Panc1 (cell line): ENCODE data around the gene MEGF9.

Source experiments
- POLR2AphosphoS5 ChIP-seq: IDR thresholded peaks from 2 replicates; pipeline ENCODE4 v1.6.1; 2012; ENCODE audit warnings: mild to moderate bottlenecking, low read depth, low read length, moderate library complexity
- TCF7L2 ChIP-seq: IDR thresholded peaks from 2 replicates; pipeline ENCODE4 v1.6.1; 2011; ENCODE audit warnings: mild to moderate bottlenecking, low read depth, low read length, inconsistent platforms
- TF ChIP-seq, protein P1 (sequence below): fragments of 450-650 bp; IDR thresholded peaks from 2 replicates; pipeline ENCODE4 v1.5.1; 2017; ENCODE audit warnings: mild to moderate bottlenecking
- TF ChIP-seq, protein P2 (sequence below), 2 experiments: IDR thresholded peaks; 2 replicates each; pipeline ENCODE4 v1.6.1; 2011 to 2012; ENCODE audit warnings: low read depth in 2 of 2, control low read depth in 1 of 2, low read length in 1 of 2, mild to moderate bottlenecking in 1 of 2, moderate library complexity in 1 of 2; ENCODE audit not compliant: insufficient read depth in 1 of 2

GRCh38 chr9:120741191-120741590 lies 26.9 kb upstream of the MEGF9 start:
- TF ChIP-seq, protein P1, sequence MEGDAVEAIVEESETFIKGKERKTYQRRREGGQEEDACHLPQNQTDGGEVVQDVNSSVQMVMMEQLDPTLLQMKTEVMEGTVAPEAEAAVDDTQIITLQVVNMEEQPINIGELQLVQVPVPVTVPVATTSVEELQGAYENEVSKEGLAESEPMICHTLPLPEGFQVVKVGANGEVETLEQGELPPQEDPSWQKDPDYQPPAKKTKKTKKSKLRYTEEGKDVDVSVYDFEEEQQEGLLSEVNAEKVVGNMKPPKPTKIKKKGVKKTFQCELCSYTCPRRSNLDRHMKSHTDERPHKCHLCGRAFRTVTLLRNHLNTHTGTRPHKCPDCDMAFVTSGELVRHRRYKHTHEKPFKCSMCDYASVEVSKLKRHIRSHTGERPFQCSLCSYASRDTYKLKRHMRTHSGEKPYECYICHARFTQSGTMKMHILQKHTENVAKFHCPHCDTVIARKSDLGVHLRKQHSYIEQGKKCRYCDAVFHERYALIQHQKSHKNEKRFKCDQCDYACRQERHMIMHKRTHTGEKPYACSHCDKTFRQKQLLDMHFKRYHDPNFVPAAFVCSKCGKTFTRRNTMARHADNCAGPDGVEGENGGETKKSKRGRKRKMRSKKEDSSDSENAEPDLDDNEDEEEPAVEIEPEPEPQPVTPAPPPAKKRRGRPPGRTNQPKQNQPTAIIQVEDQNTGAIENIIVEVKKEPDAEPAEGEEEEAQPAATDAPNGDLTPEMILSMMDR = no peak
- TF ChIP-seq POLR2AphosphoS5 (no peak), TCF7L2 (no peak)
- TF ChIP-seq, protein P2, sequence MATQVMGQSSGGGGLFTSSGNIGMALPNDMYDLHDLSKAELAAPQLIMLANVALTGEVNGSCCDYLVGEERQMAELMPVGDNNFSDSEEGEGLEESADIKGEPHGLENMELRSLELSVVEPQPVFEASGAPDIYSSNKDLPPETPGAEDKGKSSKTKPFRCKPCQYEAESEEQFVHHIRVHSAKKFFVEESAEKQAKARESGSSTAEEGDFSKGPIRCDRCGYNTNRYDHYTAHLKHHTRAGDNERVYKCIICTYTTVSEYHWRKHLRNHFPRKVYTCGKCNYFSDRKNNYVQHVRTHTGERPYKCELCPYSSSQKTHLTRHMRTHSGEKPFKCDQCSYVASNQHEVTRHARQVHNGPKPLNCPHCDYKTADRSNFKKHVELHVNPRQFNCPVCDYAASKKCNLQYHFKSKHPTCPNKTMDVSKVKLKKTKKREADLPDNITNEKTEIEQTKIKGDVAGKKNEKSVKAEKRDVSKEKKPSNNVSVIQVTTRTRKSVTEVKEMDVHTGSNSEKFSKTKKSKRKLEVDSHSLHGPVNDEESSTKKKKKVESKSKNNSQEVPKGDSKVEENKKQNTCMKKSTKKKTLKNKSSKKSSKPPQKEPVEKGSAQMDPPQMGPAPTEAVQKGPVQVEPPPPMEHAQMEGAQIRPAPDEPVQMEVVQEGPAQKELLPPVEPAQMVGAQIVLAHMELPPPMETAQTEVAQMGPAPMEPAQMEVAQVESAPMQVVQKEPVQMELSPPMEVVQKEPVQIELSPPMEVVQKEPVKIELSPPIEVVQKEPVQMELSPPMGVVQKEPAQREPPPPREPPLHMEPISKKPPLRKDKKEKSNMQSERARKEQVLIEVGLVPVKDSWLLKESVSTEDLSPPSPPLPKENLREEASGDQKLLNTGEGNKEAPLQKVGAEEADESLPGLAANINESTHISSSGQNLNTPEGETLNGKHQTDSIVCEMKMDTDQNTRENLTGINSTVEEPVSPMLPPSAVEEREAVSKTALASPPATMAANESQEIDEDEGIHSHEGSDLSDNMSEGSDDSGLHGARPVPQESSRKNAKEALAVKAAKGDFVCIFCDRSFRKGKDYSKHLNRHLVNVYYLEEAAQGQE (IDR thresholded peaks at IDR 0.05; ENCODE audit: insufficient read depth in 1 of 2, low read depth in 2 of 2, low read length in 1 of 2) = no peak
